Right atrium auricular region (tissue), 2 donors: ENCODE data around the gene PRICKLE2. TPM values are rescaled to one million over a fixed set of nuclear protein-coding genes. Genes with fewer than 3 reads are reported as not detected.

Source experiments
- DNase-seq: peaks from one replicate; pipeline ENCODE4 v3.0.0-alpha.2; 2019; ENCODE audit warnings: low spot score
- H3K27ac ChIP-seq, 2 donors: fragments of 200-600 bp; sonication (generic); 1 replicate in 1 of 2; 2 replicates in 1 of 2; pipeline ENCODE4 v1.5.1; 2016 to 2019
- H3K27me3 ChIP-seq, 2 donors: fragments of 200-600 bp; sonication (generic); one replicate each; pipeline versions ENCODE4 v1.5.1 to v1.6.0; 2017 to 2019
- H3K36me3 ChIP-seq: fragments of 200-600 bp; sonication (generic); one replicate; pipeline ENCODE4 v1.5.1; 2016
- H3K4me1 ChIP-seq, 2 donors: fragments of 200-600 bp; sonication (generic); one replicate each; pipeline versions ENCODE4 v1.5.1 to v1.6.0; 2017 to 2019
- H3K4me3 ChIP-seq, 2 donors: fragments of 200-600 bp; sonication (generic); 1 replicate in 1 of 2; 2 replicates in 1 of 2; pipeline ENCODE4 v1.5.1; 2017 to 2019; ENCODE audit warnings: mild to moderate bottlenecking in 1 of 2, moderate library complexity in 1 of 2
- H3K9me3 ChIP-seq, 2 donors: fragments of 200-600 bp; sonication (generic); one replicate each; pipeline ENCODE4 v1.5.1; 2019
- total RNA-seq, 2 donors: library from RNA; depleted of rRNA; stranded (reverse); fragments of >200 nt; gene quantifications; one replicate each; pipeline ENCODE4 v1.1.0, GENCODE V29; 2016
- TF ChIP-seq, protein P1 (sequence below), 2 donors: fragments of 200-600 bp; sonication (generic); IDR thresholded peaks; one replicate each; pipeline ENCODE4 v1.5.1; 2019; ENCODE audit warnings: antibody characterized with exemption in 2 of 2

Gene PRICKLE2
- total RNA-seq, 2 donors from 2014 or later, result 18.4 to 22.2 TPM

DNA sequence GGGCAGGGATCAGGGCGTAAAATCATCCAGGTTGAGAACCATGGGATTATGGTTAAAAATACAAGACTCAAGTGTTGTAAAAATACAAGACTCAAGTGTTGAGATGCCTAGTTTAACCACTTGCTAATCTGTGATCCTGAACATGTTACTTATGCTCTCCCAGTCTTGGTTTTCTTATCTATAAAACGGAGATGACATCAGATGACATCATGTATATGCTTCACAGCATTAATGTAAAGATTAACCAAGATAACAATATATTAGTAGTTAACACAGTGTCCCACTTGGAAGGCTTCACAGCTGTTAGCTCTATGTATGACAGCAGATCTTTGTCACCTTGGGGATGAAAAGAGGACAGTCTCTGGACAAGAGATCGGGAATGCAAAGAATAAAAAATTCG lies 96.2 kb downstream of the PRICKLE2 start:
- TF ChIP-seq, protein P1, sequence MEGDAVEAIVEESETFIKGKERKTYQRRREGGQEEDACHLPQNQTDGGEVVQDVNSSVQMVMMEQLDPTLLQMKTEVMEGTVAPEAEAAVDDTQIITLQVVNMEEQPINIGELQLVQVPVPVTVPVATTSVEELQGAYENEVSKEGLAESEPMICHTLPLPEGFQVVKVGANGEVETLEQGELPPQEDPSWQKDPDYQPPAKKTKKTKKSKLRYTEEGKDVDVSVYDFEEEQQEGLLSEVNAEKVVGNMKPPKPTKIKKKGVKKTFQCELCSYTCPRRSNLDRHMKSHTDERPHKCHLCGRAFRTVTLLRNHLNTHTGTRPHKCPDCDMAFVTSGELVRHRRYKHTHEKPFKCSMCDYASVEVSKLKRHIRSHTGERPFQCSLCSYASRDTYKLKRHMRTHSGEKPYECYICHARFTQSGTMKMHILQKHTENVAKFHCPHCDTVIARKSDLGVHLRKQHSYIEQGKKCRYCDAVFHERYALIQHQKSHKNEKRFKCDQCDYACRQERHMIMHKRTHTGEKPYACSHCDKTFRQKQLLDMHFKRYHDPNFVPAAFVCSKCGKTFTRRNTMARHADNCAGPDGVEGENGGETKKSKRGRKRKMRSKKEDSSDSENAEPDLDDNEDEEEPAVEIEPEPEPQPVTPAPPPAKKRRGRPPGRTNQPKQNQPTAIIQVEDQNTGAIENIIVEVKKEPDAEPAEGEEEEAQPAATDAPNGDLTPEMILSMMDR (IDR thresholded peaks at IDR 0.05), result no peak
- Histone ChIP-seq H3K27ac (no peak overlapping the region), H3K36me3 (no peaks in the 10 kb centered on the region)

GRCh38 chr3:64125561-64125960 lies 99.7 kb downstream of the PRICKLE2 start:
- H3K9me3 ChIP-seq, result no peaks in the 10 kb centered on the region
- H3K36me3 ChIP-seq, result peaks cover 4% of the 10 kb centered on the region
- no peak for DNase-seq
- H3K27me3 ChIP-seq, result no peaks in the 10 kb centered on the region
- peaks cover 0 to 23% of the 10 kb centered on the region in 2 donors for H3K4me1 ChIP-seq
- H3K27ac ChIP-seq, result no peak overlapping the region
- H3K4me3 ChIP-seq, result no peak overlapping the region
- TF ChIP-seq, protein P1 (IDR thresholded peaks at IDR 0.05), result no peak

More for the DNA sequence above, 96.2 kb downstream of the PRICKLE2 start:
- no peaks in the 10 kb centered on the region for H3K27me3 ChIP-seq
- no peaks in the 10 kb centered on the region for H3K9me3 ChIP-seq
- peaks cover 0 to 15% of the 10 kb centered on the region in 2 donors for H3K4me1 ChIP-seq
- DNase-seq, result no peak
- no peak overlapping the region for H3K4me3 ChIP-seq

GRCh38 chr3:64123931-64124330 lies 101.3 kb downstream of the PRICKLE2 start:
- H3K9me3 ChIP-seq, result no peaks in the 10 kb centered on the region
- no peak for DNase-seq

GRCh38 chr3:64122476-64122875 lies 102.8 kb downstream of the PRICKLE2 start:
- no peak for DNase-seq
- TF ChIP-seq, protein P1 (IDR thresholded peaks at IDR 0.05), result no peak
- no peaks in the 10 kb centered on the region for H3K9me3 ChIP-seq
- H3K4me1 ChIP-seq, result peaks cover 0 to 23% of the 10 kb centered on the region in 2 donors
- peak overlapping the region; percentile 24 to 64 for H3K27ac ChIP-seq
- peaks cover 5% of the 10 kb centered on the region for H3K36me3 ChIP-seq
- H3K27me3 ChIP-seq, result no peaks in the 10 kb centered on the region
- H3K4me3 ChIP-seq, result no peak overlapping the region

More at GRCh38 chr3:64123931-64124330, 101.3 kb downstream of the PRICKLE2 start:
- Histone ChIP-seq H3K27ac (no peak overlapping the region), H3K4me1 (peaks cover 0 to 23% of the 10 kb centered on the region in 2 donors), H3K36me3 (peaks cover 5% of the 10 kb centered on the region), H3K4me3 (no peak overlapping the region), H3K27me3 (no peaks in the 10 kb centered on the region)
- TF ChIP-seq, protein P1 (IDR thresholded peaks at IDR 0.05), result no peak

DNA sequence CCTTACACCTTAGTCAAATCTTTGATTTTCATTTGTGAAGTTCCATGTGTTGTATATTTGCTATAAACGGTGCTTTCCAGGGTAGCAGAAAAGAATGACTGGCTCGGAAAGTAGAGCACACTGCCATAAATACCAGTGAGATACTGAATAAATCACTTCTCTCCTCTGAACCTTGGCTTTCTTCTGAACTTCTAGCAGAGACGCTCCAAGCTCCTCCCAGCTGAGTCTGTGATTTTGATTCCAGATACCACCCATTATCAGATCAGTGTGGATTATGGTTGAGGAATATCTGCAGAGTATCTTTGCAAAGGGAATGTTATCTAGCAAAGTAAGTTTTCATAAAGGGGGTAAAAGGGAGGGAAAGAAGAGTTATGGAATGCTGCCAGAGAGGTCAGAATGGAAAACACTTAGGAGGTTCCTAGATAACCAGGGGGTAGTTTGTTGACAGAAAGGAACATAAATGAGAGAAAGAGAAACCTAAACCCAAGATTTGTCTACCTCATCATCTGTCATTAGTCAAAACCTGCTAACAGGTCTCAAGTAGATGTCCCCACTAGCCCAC lies 103.4 kb downstream of the PRICKLE2 start:
- Histone ChIP-seq H3K9me3 (no peaks in the 10 kb centered on the region), H3K4me1 (peaks cover 0 to 23% of the 10 kb centered on the region in 2 donors), H3K27me3 (no peaks in the 10 kb centered on the region), H3K4me3 (no peak overlapping the region), H3K36me3 (peaks cover 5% of the 10 kb centered on the region), H3K27ac (peak overlapping the region in 1 of 2 donors; percentile 64)
- TF ChIP-seq, protein P1 (IDR thresholded peaks at IDR 0.05), result no peak
- DNase-seq, result no peak

DNA sequence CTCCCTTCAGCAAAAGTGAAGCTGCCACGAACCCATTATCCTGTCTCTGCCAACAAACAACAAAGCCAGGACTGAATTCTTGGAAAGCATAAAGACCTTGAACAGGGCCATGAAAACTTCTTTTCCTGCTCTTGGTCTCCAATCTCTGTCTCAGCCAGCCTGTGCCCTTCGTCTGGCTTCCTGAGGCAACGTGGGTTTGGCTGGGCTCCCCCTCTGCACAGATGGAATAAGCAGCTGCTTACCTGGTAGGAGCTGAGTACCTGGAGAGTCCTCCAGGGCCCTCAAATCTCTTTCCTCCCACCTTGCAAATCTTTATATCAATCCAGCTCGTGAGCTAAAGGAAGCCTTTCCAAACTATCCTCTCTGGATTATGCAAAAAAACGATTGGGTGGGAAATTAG lies 104.4 kb downstream of the PRICKLE2 start:
- peaks cover 0 to 23% of the 10 kb centered on the region in 2 donors for H3K4me1 ChIP-seq
- no peak for DNase-seq
- peaks cover 5% of the 10 kb centered on the region for H3K36me3 ChIP-seq
- H3K27ac ChIP-seq, result no peak overlapping the region
- no peak overlapping the region for H3K4me3 ChIP-seq
- H3K27me3 ChIP-seq, result no peaks in the 10 kb centered on the region
- TF ChIP-seq, protein P1 (IDR thresholded peaks at IDR 0.05), result no peak
- no peaks in the 10 kb centered on the region for H3K9me3 ChIP-seq
